Endothelial cell of umbilical vein (primary cell): Measurements from ENCODE around the gene CLIP3.
A peak's percentile ranks its signal among the peaks of the same experiment; 100 is the strongest.

Source experiments
- POLR2A ChIP-seq: IDR thresholded peaks from 2 replicates; pipeline ENCODE4 v1.6.1; 2012; ENCODE audit warnings: low read depth, mild to moderate bottlenecking, control low read depth, low read length
- TF ChIP-seq, protein P1 (sequence below), 2 donors: IDR thresholded peaks; 1 replicate in 1 of 2; 2 replicates in 1 of 2; pipeline ENCODE4 v1.5.1; 2011; ENCODE audit warnings: low read length in 2 of 2, mild to moderate bottlenecking in 2 of 2, moderate library complexity in 2 of 2, control low read depth in 1 of 2, inconsistent platforms in 1 of 2, low read depth in 1 of 2; ENCODE audit not compliant: insufficient read depth in 1 of 2; ENCODE audit errors: extremely low read depth in 1 of 2

DNA sequence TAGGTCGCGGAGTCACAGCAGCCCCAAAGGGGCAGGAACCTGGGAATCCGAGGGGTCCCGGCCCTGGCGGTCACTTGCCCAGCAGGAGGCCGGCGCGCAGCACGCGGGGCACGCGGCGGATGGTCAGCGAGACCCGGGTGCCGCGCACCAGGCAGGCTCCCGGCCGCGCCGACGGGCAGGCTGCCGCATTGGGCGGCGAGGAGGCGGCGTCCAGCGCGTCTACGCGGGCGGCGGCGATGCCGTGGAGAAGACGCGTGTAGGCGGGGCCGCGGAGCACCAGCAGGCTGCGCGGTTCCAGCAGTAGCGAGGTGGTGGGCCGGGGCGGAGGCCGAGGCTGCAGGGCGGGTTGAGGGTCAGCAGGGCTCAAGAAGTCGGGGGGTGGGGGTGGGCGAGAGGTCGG is 23.5 kb downstream of the CLIP3 start:
- TF ChIP-seq, protein P1, sequence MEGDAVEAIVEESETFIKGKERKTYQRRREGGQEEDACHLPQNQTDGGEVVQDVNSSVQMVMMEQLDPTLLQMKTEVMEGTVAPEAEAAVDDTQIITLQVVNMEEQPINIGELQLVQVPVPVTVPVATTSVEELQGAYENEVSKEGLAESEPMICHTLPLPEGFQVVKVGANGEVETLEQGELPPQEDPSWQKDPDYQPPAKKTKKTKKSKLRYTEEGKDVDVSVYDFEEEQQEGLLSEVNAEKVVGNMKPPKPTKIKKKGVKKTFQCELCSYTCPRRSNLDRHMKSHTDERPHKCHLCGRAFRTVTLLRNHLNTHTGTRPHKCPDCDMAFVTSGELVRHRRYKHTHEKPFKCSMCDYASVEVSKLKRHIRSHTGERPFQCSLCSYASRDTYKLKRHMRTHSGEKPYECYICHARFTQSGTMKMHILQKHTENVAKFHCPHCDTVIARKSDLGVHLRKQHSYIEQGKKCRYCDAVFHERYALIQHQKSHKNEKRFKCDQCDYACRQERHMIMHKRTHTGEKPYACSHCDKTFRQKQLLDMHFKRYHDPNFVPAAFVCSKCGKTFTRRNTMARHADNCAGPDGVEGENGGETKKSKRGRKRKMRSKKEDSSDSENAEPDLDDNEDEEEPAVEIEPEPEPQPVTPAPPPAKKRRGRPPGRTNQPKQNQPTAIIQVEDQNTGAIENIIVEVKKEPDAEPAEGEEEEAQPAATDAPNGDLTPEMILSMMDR (IDR thresholded peaks at IDR 0.05; ENCODE audit: extremely low read depth in 1 of 2, insufficient read depth in 1 of 2, low read depth in 1 of 2, low read length in 2 of 2): no peak
- peak; percentile 16 for TF ChIP-seq POLR2A
